NT2/D1 (cell line): ENCODE results near the gene SH3PXD2A.

ENCODE experiments used
- DNase-seq: peaks from one replicate; pipeline ENCODE4 v3.0.0-alpha.2; 2011; ENCODE audit warnings: low read depth, low spot score
- H3K27me3 ChIP-seq: 2 replicates; pipeline ENCODE4 v1.6.0; 2011; ENCODE audit warnings: mild to moderate bottlenecking; ENCODE audit not compliant: insufficient read length, insufficient read depth
- H3K36me3 ChIP-seq: 2 replicates; pipeline ENCODE4 v1.6.1; 2011; ENCODE audit warnings: mild to moderate bottlenecking, low read length, mixed read lengths; ENCODE audit not compliant: insufficient read depth, insufficient read length
- H3K4me1 ChIP-seq: 2 replicates; pipeline ENCODE4 v1.5.1; 2011; ENCODE audit not compliant: insufficient read depth, insufficient read length
- H3K4me3 ChIP-seq: 2 replicates; pipeline ENCODE4 v1.5.1; 2011; ENCODE audit warnings: low read depth; ENCODE audit not compliant: insufficient read length
- H3K9ac ChIP-seq: 2 replicates; pipeline ENCODE4 v1.6.0; 2011; ENCODE audit warnings: low read depth; ENCODE audit not compliant: insufficient read length
- H3K9me3 ChIP-seq: 2 replicates; pipeline ENCODE4 v1.5.1; 2011; ENCODE audit warnings: mild to moderate bottlenecking, low read length; ENCODE audit not compliant: insufficient read depth
- SUZ12 ChIP-seq: IDR thresholded peaks from 2 replicates; pipeline ENCODE4 v1.6.1; 2011; ENCODE audit not compliant: insufficient read length, insufficient read depth; ENCODE audit errors: extremely low read depth
- YY1 ChIP-seq: IDR thresholded peaks from 2 replicates; pipeline ENCODE4 v1.6.1; 2011; ENCODE audit not compliant: insufficient read length, insufficient read depth
- ZNF274 ChIP-seq: IDR thresholded peaks from 2 replicates; pipeline ENCODE4 v1.6.1; 2011; ENCODE audit warnings: mild to moderate bottlenecking, low read depth, low read length

SH3PXD2A gene

GRCh38 chr10:103553743-103554487 lies 301.5 kb downstream of the SH3PXD2A start:
- H3K9me3 ChIP-seq = no peaks in the 10 kb centered on the region
- TF ChIP-seq SUZ12 (no peak), ZNF274 (no peak), YY1 (no peak)
- peaks cover 4% of the 10 kb centered on the region for H3K4me1 ChIP-seq
- no peak for DNase-seq
- no peaks in the 10 kb centered on the region for H3K36me3 ChIP-seq
- no peak overlapping the region for H3K9ac ChIP-seq
- no peak overlapping the region for H3K4me3 ChIP-seq
- H3K27me3 ChIP-seq = no peaks in the 10 kb centered on the region

GRCh38 chr10:103552856-103553742 lies 302.3 kb downstream of the SH3PXD2A start:
- Histone ChIP-seq H3K4me3 (no peak overlapping the region), H3K9me3 (no peaks in the 10 kb centered on the region), H3K36me3 (no peaks in the 10 kb centered on the region), H3K4me1 (peaks cover 4% of the 10 kb centered on the region), H3K9ac (no peak overlapping the region), H3K27me3 (no peaks in the 10 kb centered on the region)
- DNase-seq = no peak
- no peak for TF ChIP-seq ZNF274
- TF ChIP-seq SUZ12 = no peak
- no peak for TF ChIP-seq YY1

GRCh38 chr10:103551619-103552602 lies 303.5 kb downstream of the SH3PXD2A start:
- H3K4me3 ChIP-seq = no peak overlapping the region
- H3K4me1 ChIP-seq = peaks cover 8% of the 10 kb centered on the region
- no peak overlapping the region for H3K9ac ChIP-seq
- H3K27me3 ChIP-seq = no peaks in the 10 kb centered on the region
- DNase-seq = no peak
- H3K36me3 ChIP-seq = no peaks in the 10 kb centered on the region
- no peak for TF ChIP-seq SUZ12
- no peak for TF ChIP-seq YY1
- no peak for TF ChIP-seq ZNF274
- H3K9me3 ChIP-seq = no peaks in the 10 kb centered on the region

- Histone ChIP-seq H3K4me3 (no peak overlapping the region), H3K4me1 (peaks cover 13% of the 10 kb centered on the region), H3K9me3 (no peaks in the 10 kb centered on the region), H3K36me3 (no peaks in the 10 kb centered on the region), H3K27me3 (no peaks in the 10 kb centered on the region), H3K9ac (no peak overlapping the region)
- TF ChIP-seq ZNF274 (no peak), SUZ12 (no peak), YY1 (no peak)
- DNase-seq = no peak
Measured at GRCh38 chr10:103550229-103550628, 305.1 kb downstream of the SH3PXD2A start.

- Histone ChIP-seq H3K9ac (no peak overlapping the region), H3K4me3 (no peak overlapping the region), H3K4me1 (peaks cover 15% of the 10 kb centered on the region), H3K27me3 (no peaks in the 10 kb centered on the region), H3K9me3 (no peaks in the 10 kb centered on the region), H3K36me3 (no peaks in the 10 kb centered on the region)
- TF ChIP-seq YY1 = no peak
- no peak for TF ChIP-seq ZNF274
- TF ChIP-seq SUZ12 = no peak
- DNase-seq = no peak
Measured at GRCh38 chr10:103549349-103549685, 306.1 kb downstream of the SH3PXD2A start.

GRCh38 chr10:103548581-103549348 lies 306.6 kb downstream of the SH3PXD2A start:
- Histone ChIP-seq H3K4me1 (peaks cover 15% of the 10 kb centered on the region), H3K36me3 (no peaks in the 10 kb centered on the region), H3K9ac (no peak overlapping the region), H3K9me3 (no peaks in the 10 kb centered on the region), H3K27me3 (no peaks in the 10 kb centered on the region), H3K4me3 (no peak overlapping the region)
- DNase-seq = no peak
- no peak for TF ChIP-seq ZNF274
- no peak for TF ChIP-seq YY1
- TF ChIP-seq SUZ12 = no peak
